Coronary artery (tissue), 2 donors: Measurements from ENCODE around the gene TECTA.

Experiments
- DNase-seq: peaks from one replicate; pipeline ENCODE4 v3.0.0-alpha.2; 2017; ENCODE audit warnings: low spot score
- H3K27ac ChIP-seq, 2 donors: fragments of 200-600 bp; sonication (generic); one replicate each; pipeline ENCODE4 v1.5.1; 2016 to 2019
- H3K4me3 ChIP-seq: fragments of 200-600 bp; sonication (generic); 2 replicates; pipeline ENCODE4 v1.5.1; 2016; ENCODE audit warnings: mild to moderate bottlenecking, moderate library complexity
- TF ChIP-seq, protein P1 (sequence below): fragments of 200-600 bp; sonication (generic); IDR thresholded peaks from one replicate; pipeline ENCODE4 v1.5.1; 2019; ENCODE audit warnings: antibody characterized with exemption

The TECTA gene

DNA sequence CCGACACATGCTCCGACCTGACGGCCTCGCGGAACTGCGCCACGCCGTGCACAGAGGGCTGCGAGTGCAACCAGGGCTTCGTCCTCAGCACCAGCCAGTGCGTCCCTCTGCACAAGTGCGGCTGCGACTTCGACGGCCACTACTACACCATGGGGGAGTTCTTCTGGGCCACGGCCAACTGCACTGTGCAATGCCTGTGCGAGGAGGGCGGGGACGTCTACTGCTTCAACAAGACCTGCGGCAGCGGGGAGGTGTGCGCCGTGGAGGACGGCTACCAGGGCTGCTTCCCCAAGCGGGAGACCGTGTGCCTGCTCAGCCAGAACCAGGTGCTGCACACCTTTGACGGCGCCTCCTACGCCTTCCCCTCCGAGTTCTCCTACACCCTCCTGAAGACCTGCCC, 26.8 kb downstream of the TECTA start:
- TF ChIP-seq, protein P1, sequence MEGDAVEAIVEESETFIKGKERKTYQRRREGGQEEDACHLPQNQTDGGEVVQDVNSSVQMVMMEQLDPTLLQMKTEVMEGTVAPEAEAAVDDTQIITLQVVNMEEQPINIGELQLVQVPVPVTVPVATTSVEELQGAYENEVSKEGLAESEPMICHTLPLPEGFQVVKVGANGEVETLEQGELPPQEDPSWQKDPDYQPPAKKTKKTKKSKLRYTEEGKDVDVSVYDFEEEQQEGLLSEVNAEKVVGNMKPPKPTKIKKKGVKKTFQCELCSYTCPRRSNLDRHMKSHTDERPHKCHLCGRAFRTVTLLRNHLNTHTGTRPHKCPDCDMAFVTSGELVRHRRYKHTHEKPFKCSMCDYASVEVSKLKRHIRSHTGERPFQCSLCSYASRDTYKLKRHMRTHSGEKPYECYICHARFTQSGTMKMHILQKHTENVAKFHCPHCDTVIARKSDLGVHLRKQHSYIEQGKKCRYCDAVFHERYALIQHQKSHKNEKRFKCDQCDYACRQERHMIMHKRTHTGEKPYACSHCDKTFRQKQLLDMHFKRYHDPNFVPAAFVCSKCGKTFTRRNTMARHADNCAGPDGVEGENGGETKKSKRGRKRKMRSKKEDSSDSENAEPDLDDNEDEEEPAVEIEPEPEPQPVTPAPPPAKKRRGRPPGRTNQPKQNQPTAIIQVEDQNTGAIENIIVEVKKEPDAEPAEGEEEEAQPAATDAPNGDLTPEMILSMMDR: no peak
- no peak for DNase-seq
- no peak overlapping the region for H3K4me3 ChIP-seq
- no peak overlapping the region for H3K27ac ChIP-seq

DNA sequence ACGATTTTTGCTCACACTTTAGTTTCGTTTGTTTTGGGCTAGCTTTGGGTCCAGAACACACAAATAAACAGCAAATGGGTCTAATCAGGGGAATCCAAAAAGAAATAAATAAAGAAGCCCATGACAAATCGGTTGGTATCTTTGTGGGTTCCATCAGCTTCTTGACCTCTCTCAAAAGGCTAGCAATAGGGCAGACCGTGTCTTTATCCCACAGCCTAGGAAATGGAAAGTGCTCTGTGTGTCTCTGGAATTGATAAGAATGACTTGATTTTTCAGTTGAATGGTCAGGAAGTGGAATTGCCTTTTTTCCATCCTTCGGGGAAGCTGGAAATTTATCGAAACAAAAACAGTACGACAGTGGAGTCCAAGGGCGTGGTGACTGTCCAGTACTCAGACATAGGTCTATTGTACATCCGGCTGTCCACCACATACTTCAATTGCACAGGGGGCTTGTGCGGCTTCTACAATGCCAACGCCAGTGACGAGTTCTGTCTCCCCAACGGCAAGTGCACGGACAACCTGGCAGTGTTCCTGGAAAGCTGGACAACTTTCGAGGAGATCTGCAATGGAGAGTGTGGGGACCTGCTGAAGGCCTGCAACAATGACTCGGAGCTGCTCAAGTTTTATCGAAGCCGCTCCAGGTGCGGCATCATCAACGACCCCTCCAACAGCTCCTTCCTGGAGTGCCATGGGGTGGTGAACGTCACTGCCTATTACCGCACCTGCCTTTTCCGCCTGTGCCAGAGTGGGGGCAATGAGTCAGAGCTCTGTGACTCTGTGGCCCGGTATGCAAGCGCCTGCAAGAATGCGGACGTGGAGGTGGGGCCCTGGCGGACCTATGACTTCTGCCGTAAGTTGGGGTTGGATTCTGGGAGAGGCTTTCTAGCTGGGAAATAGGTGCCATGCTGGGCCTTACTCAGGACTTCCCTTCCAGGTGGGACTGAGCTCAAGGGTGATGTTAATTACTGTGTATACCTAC, 28.6 kb downstream of the TECTA start:
- TF ChIP-seq, protein P1: no peak
- H3K4me3 ChIP-seq: no peak overlapping the region
- no peak for DNase-seq
- no peak overlapping the region for H3K27ac ChIP-seq

DNA sequence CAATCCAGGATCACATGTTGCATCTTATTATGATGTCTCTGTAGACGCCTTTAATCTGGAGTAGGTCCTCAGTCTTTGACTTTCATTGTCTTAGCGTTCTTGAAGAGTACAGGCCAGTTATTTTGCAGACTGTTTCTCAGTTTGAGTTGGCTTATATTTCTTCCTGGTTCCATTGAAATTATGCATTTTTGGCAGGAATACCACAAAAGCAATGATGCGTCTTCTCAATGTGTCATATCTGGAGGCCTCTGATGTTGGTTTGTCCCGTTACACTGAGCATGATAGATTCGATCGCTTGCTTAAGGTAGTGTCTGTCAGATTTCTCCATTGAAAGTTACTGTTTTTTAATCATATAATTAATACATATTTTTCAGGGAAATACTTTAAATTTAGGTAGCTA, 30.6 kb downstream of the TECTA start:
- Histone ChIP-seq H3K4me3 (no peak overlapping the region), H3K27ac (no peak overlapping the region)
- DNase-seq: no peak
- TF ChIP-seq, protein P1: no peak

DNA sequence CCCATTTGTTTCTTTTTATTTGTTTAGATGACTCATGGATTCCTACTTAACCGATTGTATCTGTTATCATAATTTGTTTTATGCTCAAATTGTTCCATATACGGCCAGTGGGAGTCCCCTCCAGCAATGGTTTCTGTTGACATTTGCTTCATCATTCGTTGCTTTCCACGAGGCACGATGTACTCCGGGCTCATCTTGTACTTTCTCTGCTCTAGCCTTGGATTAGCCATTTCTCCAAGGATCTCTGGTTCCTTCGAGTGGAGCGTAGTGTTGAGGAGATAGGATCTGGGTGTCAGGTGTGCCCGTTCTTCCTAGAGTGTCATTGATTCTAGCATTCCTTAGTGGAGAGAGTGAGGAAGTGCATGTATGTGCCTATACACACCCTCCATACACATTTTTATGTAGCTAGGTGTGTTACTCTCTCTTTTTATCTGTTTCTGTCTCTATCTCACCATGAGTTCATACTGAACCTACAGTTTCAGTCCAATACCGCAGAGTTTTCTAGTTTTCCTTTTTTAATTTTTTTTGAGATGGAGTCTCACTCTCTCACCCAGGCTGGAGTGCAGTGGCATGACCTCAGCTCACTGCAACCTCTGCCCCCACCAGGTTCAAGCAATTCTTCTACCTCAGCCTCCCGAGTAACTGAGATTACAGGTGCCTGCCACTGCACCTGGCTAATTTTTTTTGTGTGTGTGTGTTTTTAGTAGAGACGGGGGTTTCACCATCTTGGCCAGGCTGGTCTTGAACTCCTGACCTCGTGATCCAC, 31.4 kb downstream of the TECTA start:
- H3K4me3 ChIP-seq: no peak overlapping the region
- TF ChIP-seq, protein P1: no peak
- no peak for DNase-seq
- no peak overlapping the region for H3K27ac ChIP-seq

DNA sequence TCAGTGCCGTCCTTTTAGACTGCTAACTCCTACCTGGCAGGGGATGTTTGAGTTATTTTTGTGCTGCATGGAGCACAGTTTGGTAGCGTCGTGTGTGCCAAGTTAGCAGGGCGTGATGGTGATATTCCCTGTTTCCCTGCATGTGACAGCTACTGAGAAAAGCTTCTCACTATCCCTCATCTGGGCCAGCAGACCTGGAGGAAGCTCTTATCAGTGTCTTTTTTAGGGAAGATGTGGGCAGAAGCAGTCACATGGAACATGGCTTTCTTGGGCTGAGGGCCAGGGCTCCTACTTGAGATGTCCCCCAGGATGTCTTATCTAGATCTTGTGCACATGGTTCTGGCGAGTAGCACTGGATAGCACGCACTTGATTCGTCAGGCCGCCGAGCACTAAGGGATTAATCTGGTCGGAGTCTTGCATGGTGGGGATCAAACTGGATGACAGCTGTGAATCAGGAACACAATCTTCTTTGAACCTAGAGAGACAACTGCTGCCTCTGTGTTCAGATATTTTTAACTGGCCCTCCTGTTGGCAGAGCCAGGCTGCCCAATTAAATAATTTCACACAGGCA, 33.8 kb downstream of the TECTA start:
- TF ChIP-seq, protein P1: no peak

DNA sequence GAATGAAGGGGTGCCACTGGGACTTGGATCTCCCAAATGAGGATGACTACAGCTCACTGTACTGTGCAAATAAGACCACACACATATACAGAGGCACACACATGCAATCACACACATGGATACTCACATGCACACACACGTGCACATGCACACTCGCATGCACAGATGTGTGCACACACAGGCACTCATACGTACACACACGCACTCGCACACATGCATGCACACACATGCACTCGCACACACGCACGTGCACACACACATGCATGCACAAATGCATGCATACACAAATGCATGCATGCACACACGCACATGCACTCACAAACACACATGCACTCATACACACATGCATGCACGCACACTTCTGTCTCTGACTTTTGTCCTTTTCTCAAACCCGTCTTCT, 36.0 kb downstream of the TECTA start:
- Histone ChIP-seq H3K27ac (no peak overlapping the region), H3K4me3 (no peak overlapping the region)
- DNase-seq: no peak
- TF ChIP-seq, protein P1: no peak

More for the DNA sequence above, 33.8 kb downstream of the TECTA start:
- DNase-seq: no peak
- Histone ChIP-seq H3K27ac (no peak overlapping the region), H3K4me3 (no peak overlapping the region)
